Neural progenitor cell (in vitro differentiated cells): ENCODE measurements around the gene IRF7.

Experiments used
- EZH2 ChIP-seq: fragments of 200-600 bp; sonication (generic); IDR thresholded peaks from 2 replicates; pipeline ENCODE4 v1.6.1; 2017; ENCODE audit warnings: antibody characterized with exemption, mild to moderate bottlenecking, moderate library complexity
- TF ChIP-seq, protein P1 (sequence below): fragments of 200-600 bp; sonication (generic); IDR thresholded peaks from 2 replicates; pipeline ENCODE4 v1.5.1; 2017; ENCODE audit warnings: antibody characterized with exemption, mild to moderate bottlenecking

DNA sequence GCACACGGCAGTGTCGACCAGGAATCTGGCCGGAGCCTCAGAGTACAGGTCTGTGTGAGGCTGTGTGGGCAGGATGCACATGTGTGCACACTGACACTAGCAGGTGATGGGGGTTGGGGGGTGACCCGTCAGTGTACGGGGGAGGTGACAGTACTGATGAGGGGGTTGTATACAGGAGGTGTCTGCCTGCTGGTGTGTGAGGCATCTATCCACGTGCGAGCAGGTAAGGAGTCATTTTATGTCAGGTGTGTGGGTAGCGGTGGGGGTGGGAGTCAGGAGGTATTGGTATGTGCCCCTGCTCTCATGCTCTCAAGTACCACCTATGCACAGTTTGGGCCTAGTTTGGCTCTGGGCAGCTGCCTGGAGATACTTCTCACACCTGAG lies 44.0 kb downstream of the IRF7 start:
- TF ChIP-seq, protein P1, sequence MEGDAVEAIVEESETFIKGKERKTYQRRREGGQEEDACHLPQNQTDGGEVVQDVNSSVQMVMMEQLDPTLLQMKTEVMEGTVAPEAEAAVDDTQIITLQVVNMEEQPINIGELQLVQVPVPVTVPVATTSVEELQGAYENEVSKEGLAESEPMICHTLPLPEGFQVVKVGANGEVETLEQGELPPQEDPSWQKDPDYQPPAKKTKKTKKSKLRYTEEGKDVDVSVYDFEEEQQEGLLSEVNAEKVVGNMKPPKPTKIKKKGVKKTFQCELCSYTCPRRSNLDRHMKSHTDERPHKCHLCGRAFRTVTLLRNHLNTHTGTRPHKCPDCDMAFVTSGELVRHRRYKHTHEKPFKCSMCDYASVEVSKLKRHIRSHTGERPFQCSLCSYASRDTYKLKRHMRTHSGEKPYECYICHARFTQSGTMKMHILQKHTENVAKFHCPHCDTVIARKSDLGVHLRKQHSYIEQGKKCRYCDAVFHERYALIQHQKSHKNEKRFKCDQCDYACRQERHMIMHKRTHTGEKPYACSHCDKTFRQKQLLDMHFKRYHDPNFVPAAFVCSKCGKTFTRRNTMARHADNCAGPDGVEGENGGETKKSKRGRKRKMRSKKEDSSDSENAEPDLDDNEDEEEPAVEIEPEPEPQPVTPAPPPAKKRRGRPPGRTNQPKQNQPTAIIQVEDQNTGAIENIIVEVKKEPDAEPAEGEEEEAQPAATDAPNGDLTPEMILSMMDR: no peak
- TF ChIP-seq EZH2: no peak
